Measurements from ENCODE around the gene SPATA31C2.
"Not testable (repeated sequence)": the region's sequence is repeated elsewhere in the genome, so short reads cannot be mapped to it uniquely, and the experiment has no call there.

Gene SPATA31C2

GRCh38 chr9:88138375-88138774, at the start of gene SPATA31C2:
TSS of gene SPATA31C2 (minus strand) at chr9:88138475. CDS start at chr9:88138446, 29 bp downstream.
- H3K4me1 ChIP-seq (ENCODE audit: insufficient read depth, low read length); H3K27me3 ChIP-seq (ENCODE audit: insufficient read depth, low read length); H3K4me3 ChIP-seq (ENCODE audit: low read length); H3K36me3 ChIP-seq (ENCODE audit: insufficient read depth, low read depth, low read length); H3K9ac ChIP-seq (ENCODE audit: low read depth, low read length); H3K9me3 ChIP-seq (ENCODE audit: insufficient read depth, low read depth, low read length); H3K27ac ChIP-seq (ENCODE audit: low read length): not testable (repeated sequence)

- H3K9me3 ChIP-seq (ENCODE audit: insufficient read depth, low read depth, low read length), result no peaks in the 10 kb centered on the region
- no peak overlapping the region for H3K4me3 ChIP-seq (ENCODE audit: low read length)
- no peaks in the 10 kb centered on the region for H3K4me1 ChIP-seq (ENCODE audit: insufficient read depth, low read length)
- no peaks in the 10 kb centered on the region for H3K36me3 ChIP-seq (ENCODE audit: insufficient read depth, low read depth, low read length)
- no peak overlapping the region for H3K9ac ChIP-seq (ENCODE audit: low read depth, low read length)
- H3K27ac ChIP-seq (ENCODE audit: low read length), result no peak overlapping the region
- no peaks in the 10 kb centered on the region for H3K27me3 ChIP-seq (ENCODE audit: insufficient read depth, low read length)
These were observed 49.4 kb upstream of the SPATA31C2 start for GRCh38 chr9:88187631-88188030.

- Histone ChIP-seq H3K27ac (ENCODE audit: low read length) (no peak overlapping the region), H3K27me3 (ENCODE audit: insufficient read depth, low read length) (no peaks in the 10 kb centered on the region), H3K9ac (ENCODE audit: low read depth, low read length) (no peak overlapping the region), H3K4me1 (ENCODE audit: insufficient read depth, low read length) (no peaks in the 10 kb centered on the region), H3K36me3 (ENCODE audit: insufficient read depth, low read depth, low read length) (no peaks in the 10 kb centered on the region), H3K9me3 (ENCODE audit: insufficient read depth, low read depth, low read length) (no peaks in the 10 kb centered on the region), H3K4me3 (ENCODE audit: low read length) (no peak overlapping the region)
These were observed 48.3 kb upstream of the SPATA31C2 start for GRCh38 chr9:88186495-88187110.

DNA sequence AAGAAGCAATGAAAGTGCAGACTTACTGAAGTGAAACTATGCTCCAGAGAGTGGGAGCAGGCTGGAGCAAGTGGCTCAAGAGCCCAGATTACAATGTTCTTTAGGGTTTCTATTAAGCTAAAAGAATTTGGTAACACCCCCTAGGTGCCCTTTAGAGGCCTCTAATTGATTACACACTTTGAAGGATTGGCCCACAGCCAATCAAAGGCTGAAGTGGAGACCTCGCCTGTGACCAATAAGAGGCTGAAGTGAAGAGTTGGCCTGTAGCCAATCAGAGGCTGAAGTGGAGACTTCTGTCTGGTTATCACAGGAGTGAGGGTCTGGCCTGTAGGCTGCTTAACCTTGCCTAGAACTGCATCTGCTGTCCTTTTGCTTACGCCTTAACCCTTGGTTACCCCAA, 46.7 kb upstream of the SPATA31C2 start:
- no peak overlapping the region for H3K27ac ChIP-seq (ENCODE audit: low read length)
- no peaks in the 10 kb centered on the region for H3K4me1 ChIP-seq (ENCODE audit: insufficient read depth, low read length)
- no peaks in the 10 kb centered on the region for H3K36me3 ChIP-seq (ENCODE audit: insufficient read depth, low read depth, low read length)
- H3K27me3 ChIP-seq (ENCODE audit: insufficient read depth, low read length), result no peaks in the 10 kb centered on the region
- H3K4me3 ChIP-seq (ENCODE audit: low read length), result no peak overlapping the region
- no peak overlapping the region for H3K9ac ChIP-seq (ENCODE audit: low read depth, low read length)
- H3K9me3 ChIP-seq (ENCODE audit: insufficient read depth, low read depth, low read length), result no peaks in the 10 kb centered on the region

- Histone ChIP-seq H3K27me3 (ENCODE audit: insufficient read depth, low read length) (no peaks in the 10 kb centered on the region), H3K9me3 (ENCODE audit: insufficient read depth, low read depth, low read length) (no peaks in the 10 kb centered on the region), H3K27ac (ENCODE audit: low read length) (no peak overlapping the region), H3K9ac (ENCODE audit: low read depth, low read length) (no peak overlapping the region), H3K36me3 (ENCODE audit: insufficient read depth, low read depth, low read length) (no peaks in the 10 kb centered on the region), H3K4me1 (ENCODE audit: insufficient read depth, low read length) (no peaks in the 10 kb centered on the region), H3K4me3 (ENCODE audit: low read length) (no peak overlapping the region)
These were observed 45.7 kb upstream of the SPATA31C2 start for GRCh38 chr9:88183798-88184495.

GRCh38 chr9:88182501-88182900, 44.2 kb upstream of the SPATA31C2 start:
- Histone ChIP-seq H3K4me1 (ENCODE audit: insufficient read depth, low read length) (no peaks in the 10 kb centered on the region), H3K27ac (ENCODE audit: low read length) (no peak overlapping the region), H3K27me3 (ENCODE audit: insufficient read depth, low read length) (no peaks in the 10 kb centered on the region), H3K4me3 (ENCODE audit: low read length) (no peak overlapping the region), H3K9me3 (ENCODE audit: insufficient read depth, low read depth, low read length) (no peaks in the 10 kb centered on the region), H3K36me3 (ENCODE audit: insufficient read depth, low read depth, low read length) (no peaks in the 10 kb centered on the region), H3K9ac (ENCODE audit: low read depth, low read length) (no peak overlapping the region)

GRCh38 chr9:88180081-88180765, 41.9 kb upstream of the SPATA31C2 start:
- H3K27ac ChIP-seq (ENCODE audit: low read length), result no peak overlapping the region
- H3K9ac ChIP-seq (ENCODE audit: low read depth, low read length), result no peak overlapping the region
- no peaks in the 10 kb centered on the region for H3K36me3 ChIP-seq (ENCODE audit: insufficient read depth, low read depth, low read length)
- no peaks in the 10 kb centered on the region for H3K9me3 ChIP-seq (ENCODE audit: insufficient read depth, low read depth, low read length)
- H3K4me3 ChIP-seq (ENCODE audit: low read length), result no peak overlapping the region
- H3K27me3 ChIP-seq (ENCODE audit: insufficient read depth, low read length), result no peaks in the 10 kb centered on the region
- H3K4me1 ChIP-seq (ENCODE audit: insufficient read depth, low read length), result no peaks in the 10 kb centered on the region

GRCh38 chr9:88179062-88179521, 40.8 kb upstream of the SPATA31C2 start:
- no peaks in the 10 kb centered on the region for H3K36me3 ChIP-seq (ENCODE audit: insufficient read depth, low read depth, low read length)
- no peak overlapping the region for H3K9ac ChIP-seq (ENCODE audit: low read depth, low read length)
- no peak overlapping the region for H3K27ac ChIP-seq (ENCODE audit: low read length)
- no peak overlapping the region for H3K4me3 ChIP-seq (ENCODE audit: low read length)
- H3K9me3 ChIP-seq (ENCODE audit: insufficient read depth, low read depth, low read length), result no peaks in the 10 kb centered on the region
- H3K4me1 ChIP-seq (ENCODE audit: insufficient read depth, low read length), result no peaks in the 10 kb centered on the region
- no peaks in the 10 kb centered on the region for H3K27me3 ChIP-seq (ENCODE audit: insufficient read depth, low read length)

- no peak overlapping the region for H3K27ac ChIP-seq (ENCODE audit: low read length)
- H3K36me3 ChIP-seq (ENCODE audit: insufficient read depth, low read depth, low read length), result no peaks in the 10 kb centered on the region
- H3K9ac ChIP-seq (ENCODE audit: low read depth, low read length), result no peak overlapping the region
- H3K9me3 ChIP-seq (ENCODE audit: insufficient read depth, low read depth, low read length), result no peaks in the 10 kb centered on the region
- no peak overlapping the region for H3K4me3 ChIP-seq (ENCODE audit: low read length)
- no peaks in the 10 kb centered on the region for H3K27me3 ChIP-seq (ENCODE audit: insufficient read depth, low read length)
- no peaks in the 10 kb centered on the region for H3K4me1 ChIP-seq (ENCODE audit: insufficient read depth, low read length)
These were observed 40.4 kb upstream of the SPATA31C2 start for GRCh38 chr9:88178641-88179040.

GRCh38 chr9:88177371-88177770, 39.1 kb upstream of the SPATA31C2 start:
- H3K27ac ChIP-seq (ENCODE audit: low read length), result no peak overlapping the region
- H3K9ac ChIP-seq (ENCODE audit: low read depth, low read length), result no peak overlapping the region
- no peaks in the 10 kb centered on the region for H3K27me3 ChIP-seq (ENCODE audit: insufficient read depth, low read length)
- H3K36me3 ChIP-seq (ENCODE audit: insufficient read depth, low read depth, low read length), result no peaks in the 10 kb centered on the region
- no peak overlapping the region for H3K4me3 ChIP-seq (ENCODE audit: low read length)
- no peaks in the 10 kb centered on the region for H3K9me3 ChIP-seq (ENCODE audit: insufficient read depth, low read depth, low read length)
- no peaks in the 10 kb centered on the region for H3K4me1 ChIP-seq (ENCODE audit: insufficient read depth, low read length)

DNA sequence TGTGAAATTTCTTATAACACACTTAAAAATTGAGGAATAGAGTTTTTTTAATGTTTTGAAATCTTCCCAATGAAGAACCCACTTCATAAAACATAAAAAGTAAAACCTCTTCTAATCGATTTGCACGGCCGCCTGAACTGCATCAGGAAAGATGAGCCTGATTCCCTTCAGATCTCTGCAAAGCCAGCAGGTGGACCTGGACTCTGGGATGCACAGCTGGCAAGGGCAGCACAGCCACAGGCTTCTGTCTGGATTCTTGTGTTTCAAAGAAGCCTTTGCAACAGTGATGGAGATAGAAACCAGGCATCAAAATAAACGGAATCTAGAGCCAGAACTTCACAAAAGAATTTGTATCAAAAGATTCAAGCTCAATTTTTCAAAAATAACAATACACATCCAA, 36.0 kb upstream of the SPATA31C2 start:
- H3K36me3 ChIP-seq (ENCODE audit: insufficient read depth, low read depth, low read length), result no peaks in the 10 kb centered on the region
- H3K9me3 ChIP-seq (ENCODE audit: insufficient read depth, low read depth, low read length), result no peaks in the 10 kb centered on the region
- H3K4me3 ChIP-seq (ENCODE audit: low read length), result no peak overlapping the region
- no peak overlapping the region for H3K9ac ChIP-seq (ENCODE audit: low read depth, low read length)
- H3K4me1 ChIP-seq (ENCODE audit: insufficient read depth, low read length), result no peaks in the 10 kb centered on the region
- no peak overlapping the region for H3K27ac ChIP-seq (ENCODE audit: low read length)
- H3K27me3 ChIP-seq (ENCODE audit: insufficient read depth, low read length), result no peaks in the 10 kb centered on the region

Measured in iPS-20b (cell line).